Neutrophil (primary cell): ENCODE results near the gene ASPN.

Experiments
- H3K27ac ChIP-seq: fragments of 200-600 bp; sonication (generic); 2 replicates; pipeline ENCODE4 v1.5.1; 2016; ENCODE audit warnings: mild to moderate bottlenecking, moderate library complexity
- H3K27me3 ChIP-seq: fragments of 200-600 bp; sonication (generic); 2 replicates; pipeline ENCODE4 v1.6.0; 2016; ENCODE audit warnings: mild to moderate bottlenecking
- H3K36me3 ChIP-seq: fragments of 200-600 bp; sonication (generic); 2 replicates; pipeline ENCODE4 v1.5.1; 2017
- H3K4me1 ChIP-seq, 2 experiments: fragments of 200-600 bp in 1 of 2; sonication (generic) in 1 of 2; 1 replicate in 1 of 2; 2 replicates in 1 of 2; pipeline versions ENCODE4 v1.5.1 to v1.6.1; 2013 to 2016; ENCODE audit warnings: low read depth in 1 of 2, low read length in 1 of 2, mild to moderate bottlenecking in 1 of 2, moderate library complexity in 1 of 2; ENCODE audit not compliant: control insufficient read depth in 1 of 2, insufficient read depth in 1 of 2
- H3K4me3 ChIP-seq, 2 experiments: fragments of 200-600 bp in 1 of 2; sonication (generic) in 1 of 2; 1 replicate in 1 of 2; 2 replicates in 1 of 2; pipeline ENCODE4 v1.5.1; 2013 to 2016; ENCODE audit warnings: low read depth in 1 of 2, low read length in 1 of 2, mild to moderate bottlenecking in 1 of 2, moderate library complexity in 1 of 2
- H3K9me3 ChIP-seq: fragments of 200-600 bp; sonication (generic); 2 replicates; pipeline ENCODE4 v1.5.1; 2016
- CTCF ChIP-seq: fragments of 200-600 bp; sonication (generic); IDR thresholded peaks from 2 replicates; pipeline ENCODE4 v1.5.1; 2016; ENCODE audit warnings: antibody characterized with exemption

ASPN gene

GRCh38 chr9:92455217-92455616 is 27.1 kb downstream of the ASPN start:
- no peaks in the 10 kb centered on the region for H3K9me3 ChIP-seq
- TF ChIP-seq CTCF = no peak
- H3K27ac ChIP-seq = no peak overlapping the region

GRCh38 chr9:92446536-92446935 is 35.8 kb downstream of the ASPN start:
- no peak overlapping the region for H3K27ac ChIP-seq
- H3K4me1 ChIP-seq = no peaks in the 10 kb centered on the region
- H3K4me3 ChIP-seq = no peak overlapping the region
- H3K9me3 ChIP-seq = no peaks in the 10 kb centered on the region
- no peak for TF ChIP-seq CTCF
- no peaks in the 10 kb centered on the region for H3K27me3 ChIP-seq
- H3K36me3 ChIP-seq = no peaks in the 10 kb centered on the region

More at GRCh38 chr9:92455217-92455616, 27.1 kb downstream of the ASPN start:
- H3K36me3 ChIP-seq = no peaks in the 10 kb centered on the region
- no peaks in the 10 kb centered on the region for H3K27me3 ChIP-seq
- no peaks in the 10 kb centered on the region for H3K4me1 ChIP-seq
- no peak overlapping the region for H3K4me3 ChIP-seq

- Histone ChIP-seq H3K27ac (no peak overlapping the region), H3K4me3 (no peak overlapping the region), H3K36me3 (no peaks in the 10 kb centered on the region), H3K4me1 (no peaks in the 10 kb centered on the region), H3K27me3 (no peaks in the 10 kb centered on the region), H3K9me3 (no peaks in the 10 kb centered on the region)
- TF ChIP-seq CTCF = no peak
These were observed 37.5 kb downstream of the ASPN start for GRCh38 chr9:92444841-92445240.

- Histone ChIP-seq H3K36me3 (no peaks in the 10 kb centered on the region), H3K4me1 (no peaks in the 10 kb centered on the region), H3K4me3 (no peak overlapping the region), H3K27me3 (no peaks in the 10 kb centered on the region), H3K9me3 (no peaks in the 10 kb centered on the region), H3K27ac (no peak overlapping the region)
- TF ChIP-seq CTCF = no peak
These were observed 41.6 kb downstream of the ASPN start for GRCh38 chr9:92440751-92441046.

GRCh38 chr9:92439921-92440750 is 42.2 kb downstream of the ASPN start:
- no peak overlapping the region for H3K4me3 ChIP-seq
- no peaks in the 10 kb centered on the region for H3K9me3 ChIP-seq
- no peaks in the 10 kb centered on the region for H3K4me1 ChIP-seq
- TF ChIP-seq CTCF = no peak
- H3K27ac ChIP-seq = no peak overlapping the region
- no peaks in the 10 kb centered on the region for H3K27me3 ChIP-seq
- H3K36me3 ChIP-seq = no peaks in the 10 kb centered on the region
